Amniotic stem cell (primary cell): ENCODE measurements around the gene VAT1.
"Not testable (repeated sequence)": the region's sequence is repeated elsewhere in the genome, so short reads cannot be mapped to it uniquely, and the experiment has no call there.

Experiments used
- DNase-seq: peaks from one replicate; lab custom pipeline; 2025; lab: John Stamatoyannopoulos, UW

The VAT1 gene

GRCh38 chr17:43006639-43007551, 15.3 kb downstream of the VAT1 start, which contains the start of gene IFI35:
Gene IFI35, plus strand, starts transcription at chr17:43006784. Its CDS starts 164 bp downstream, at chr17:43006948.
- DNase-seq: peak; percentile 17

- DNase-seq: no peak
These were observed 18.5 kb downstream of the VAT1 start for GRCh38 chr17:43003542-43004172.

GRCh38 chr17:43000894-43001293, 21.3 kb downstream of the VAT1 start:
- DNase-seq: not testable (repeated sequence)

GRCh38 chr17:42999003-42999525, 23.1 kb downstream of the VAT1 start:
- no peak for DNase-seq

GRCh38 chr17:42997984-42998938, 23.9 kb downstream of the VAT1 start, which contains the start of gene RPL27:
Gene RPL27, plus strand, starts transcription at chr17:42998419. Its CDS starts 332 bp downstream, at chr17:42998751.
- peak; percentile 99 for DNase-seq

GRCh38 chr17:42997390-42997983, 24.7 kb downstream of the VAT1 start:
- no peak for DNase-seq

- DNase-seq: not testable (repeated sequence)
These were observed 28.3 kb downstream of the VAT1 start for GRCh38 chr17:42993913-42994312.

GRCh38 chr17:42992872-42993271, 29.3 kb downstream of the VAT1 start:
- DNase-seq: no peak

- no peak for DNase-seq
These were observed 30.7 kb downstream of the VAT1 start for GRCh38 chr17:42991471-42991870.

GRCh38 chr17:42989726-42990652, 32.2 kb downstream of the VAT1 start:
- DNase-seq: peak; percentile 6

- DNase-seq: no peak
These were observed 33.0 kb downstream of the VAT1 start for GRCh38 chr17:42989141-42989540.

GRCh38 chr17:42985225-42985624, 37.0 kb downstream of the VAT1 start:
- no peak for DNase-seq

GRCh38 chr17:42982266-42982665, 39.9 kb downstream of the VAT1 start:
- DNase-seq: no peak

- peak; percentile 25 for DNase-seq
These were observed 41.3 kb downstream of the VAT1 start for GRCh38 chr17:42980766-42981397.

GRCh38 chr17:42980274-42980765, 41.9 kb downstream of the VAT1 start, which contains the start of gene RUNDC1:
Gene RUNDC1, plus strand, starts transcription at chr17:42980565. Its CDS starts 12 bp downstream, at chr17:42980577.
- peak; percentile 69 for DNase-seq

- peak; percentile 16 for DNase-seq
These were observed 42.5 kb downstream of the VAT1 start, which contains the start of gene PTGES3L for GRCh38 chr17:42979511-42980273. Gene PTGES3L, minus strand, starts transcription at chr17:42980080. Its CDS starts 27 bp downstream, at chr17:42980053.

- DNase-seq: not testable (repeated sequence)
These were observed 46.5 kb downstream of the VAT1 start for GRCh38 chr17:42975701-42976100.

- DNase-seq: no peak
These were observed 46.9 kb downstream of the VAT1 start for GRCh38 chr17:42975265-42975664.
